ENCODE data around the gene TPGS2.
"Not testable (repeated sequence)": the region's sequence is repeated elsewhere in the genome, so short reads cannot be mapped to it uniquely, and the experiment has no call there.

TPGS2 gene

GRCh38 chr18:36770315-36770946, 58.4 kb downstream of the TPGS2 start:
- DNase-seq, result no peak

- no peak for DNase-seq
Observed at GRCh38 chr18:36769611-36770314, 59.0 kb downstream of the TPGS2 start.

- no peak for DNase-seq
Observed at GRCh38 chr18:36769172-36769571, 59.6 kb downstream of the TPGS2 start.

- no peak for DNase-seq
Observed at GRCh38 chr18:36766836-36767235, 62.0 kb downstream of the TPGS2 start.

GRCh38 chr18:36762965-36763364, 65.8 kb downstream of the TPGS2 start:
- DNase-seq, result not testable (repeated sequence)

- no peak for DNase-seq
Observed at GRCh38 chr18:36762074-36762473, 66.7 kb downstream of the TPGS2 start.

GRCh38 chr18:36761186-36761698, 67.6 kb downstream of the TPGS2 start:
- no peak for DNase-seq

- DNase-seq, result no peak
Observed at GRCh38 chr18:36760598-36760997, 68.2 kb downstream of the TPGS2 start.

GRCh38 chr18:36759167-36759776, 69.5 kb downstream of the TPGS2 start:
- DNase-seq, result no peak

GRCh38 chr18:36758623-36759022, 70.2 kb downstream of the TPGS2 start:
- no peak for DNase-seq

- no peak for DNase-seq
Observed at GRCh38 chr18:36757991-36758390, 70.8 kb downstream of the TPGS2 start.

- no peak for DNase-seq
Observed at GRCh38 chr18:36757081-36757480, 71.7 kb downstream of the TPGS2 start.

- no peak for DNase-seq
Observed at GRCh38 chr18:36756242-36756641, 72.6 kb downstream of the TPGS2 start.

GRCh38 chr18:36752929-36753865, 75.6 kb downstream of the TPGS2 start:
- DNase-seq, result no peak

GRCh38 chr18:36745219-36745975, 83.4 kb downstream of the TPGS2 start:
- DNase-seq, result no peak

GRCh38 chr18:36744261-36744876, 84.4 kb downstream of the TPGS2 start:
- no peak for DNase-seq

All from right forelimb (tissue), 1 donor.